Hepatocyte (in vitro differentiated cells): Measurements from ENCODE around the gene PLAAT5.

Source experiments
- CTCF ChIP-seq: fragments of 200-600 bp; sonication (generic); IDR thresholded peaks from 2 replicates; pipeline ENCODE4 v1.5.1; 2016; ENCODE audit warnings: antibody characterized with exemption, mild to moderate bottlenecking; ENCODE audit not compliant: poor library complexity
- EZH2phosphoT487 ChIP-seq: fragments of 200-600 bp; sonication (generic); IDR thresholded peaks from one replicate; pipeline ENCODE4 v1.6.1; 2018; ENCODE audit warnings: antibody characterized with exemption, mild to moderate bottlenecking, low read depth, moderate library complexity; ENCODE audit not compliant: unreplicated experiment, severe bottlenecking

DNA sequence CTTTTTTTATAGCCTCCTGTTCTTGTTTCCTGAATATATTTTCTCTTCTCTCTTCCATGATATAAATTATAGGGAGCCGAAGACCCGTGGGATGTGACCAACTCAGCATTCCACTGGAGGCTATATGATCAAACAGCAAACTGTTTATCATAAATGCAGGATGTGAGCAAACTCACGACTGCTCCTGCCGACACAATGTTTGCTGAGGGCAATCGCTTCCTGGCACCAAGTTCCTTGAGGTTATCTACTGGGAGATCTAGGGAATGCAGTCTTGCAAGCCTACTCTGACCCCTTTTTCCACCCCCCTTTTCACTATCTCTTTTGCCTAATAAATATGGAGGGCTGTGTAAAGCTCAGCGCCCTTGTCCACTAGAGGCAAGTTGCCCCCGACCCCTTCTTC, 32.2 kb upstream of the PLAAT5 start:
- TF ChIP-seq CTCF (no peak), EZH2phosphoT487 (no peak)
